ENCODE measurements around the gene PLPP4.

The PLPP4 gene

GRCh38 chr10:120431251-120431651 lies 25.8 kb upstream of the PLPP4 start:
- no peaks in the 10 kb centered on the region for H3K9me2 ChIP-seq (replicated peaks; ENCODE audit: insufficient read depth, low read length)
- H3F3A ChIP-seq (ENCODE audit: insufficient read depth), result no peaks in the 10 kb centered on the region
- H3K27me3 ChIP-seq (ENCODE audit: low read length), result no peaks in the 10 kb centered on the region
- TF ChIP-seq CTCF (IDR thresholded peaks at IDR 0.05; ENCODE audit: insufficient read depth, low read length, poor library complexity, severe bottlenecking), result no peak
- TF ChIP-seq EZH2phosphoT487 (conservative IDR thresholded peaks at IDR 0.05; ENCODE audit: low read length), result no peak
- H3K9me3 ChIP-seq (ENCODE audit: insufficient read depth, low read length), result no peaks in the 10 kb centered on the region
- no peak overlapping the region for H3K9ac ChIP-seq (ENCODE audit: low read length)
- H3K27ac ChIP-seq (ENCODE audit: low read depth, low read length), result no peak overlapping the region
- no peaks in the 10 kb centered on the region for H3K36me3 ChIP-seq (ENCODE audit: low read length)
- no peak overlapping the region for H3K4me3 ChIP-seq (ENCODE audit: insufficient read depth, low read length, poor library complexity, severe bottlenecking)
- no peak overlapping the region for H2AFZ ChIP-seq (ENCODE audit: low read depth, low read length, severe bottlenecking)
- no peaks in the 10 kb centered on the region for H4K20me1 ChIP-seq (ENCODE audit: low read depth, low read length)
- H3K79me2 ChIP-seq (ENCODE audit: insufficient read depth, low read length), result no peaks in the 10 kb centered on the region
- no peak overlapping the region for H3K4me2 ChIP-seq (ENCODE audit: low read depth, low read length, poor library complexity, severe bottlenecking)

GRCh38 chr10:120432209-120432608 lies 24.8 kb upstream of the PLPP4 start:
- no peaks in the 10 kb centered on the region for H3K9me2 ChIP-seq (replicated peaks; ENCODE audit: insufficient read depth, low read length)
- TF ChIP-seq CTCF (IDR thresholded peaks at IDR 0.05; ENCODE audit: insufficient read depth, low read length, poor library complexity, severe bottlenecking) (no peak), EZH2phosphoT487 (conservative IDR thresholded peaks at IDR 0.05; ENCODE audit: low read length) (no peak)
- H3K9ac ChIP-seq (ENCODE audit: low read length), result no peak overlapping the region
- no peaks in the 10 kb centered on the region for H3K79me2 ChIP-seq (ENCODE audit: insufficient read depth, low read length)
- H3K4me2 ChIP-seq (ENCODE audit: low read depth, low read length, poor library complexity, severe bottlenecking), result no peak overlapping the region
- H2AFZ ChIP-seq (ENCODE audit: low read depth, low read length, severe bottlenecking), result no peak overlapping the region
- no peaks in the 10 kb centered on the region for H3K9me3 ChIP-seq (ENCODE audit: insufficient read depth, low read length)
- no peaks in the 10 kb centered on the region for H3F3A ChIP-seq (ENCODE audit: insufficient read depth)
- H3K4me3 ChIP-seq (ENCODE audit: insufficient read depth, low read length, poor library complexity, severe bottlenecking), result no peak overlapping the region
- no peak overlapping the region for H3K27ac ChIP-seq (ENCODE audit: low read depth, low read length)
- no peaks in the 10 kb centered on the region for H4K20me1 ChIP-seq (ENCODE audit: low read depth, low read length)
- no peaks in the 10 kb centered on the region for H3K27me3 ChIP-seq (ENCODE audit: low read length)
- H3K36me3 ChIP-seq (ENCODE audit: low read length), result no peaks in the 10 kb centered on the region

GRCh38 chr10:120433141-120433540 lies 23.9 kb upstream of the PLPP4 start:
- no peak overlapping the region for H3K4me3 ChIP-seq (ENCODE audit: insufficient read depth, low read length, poor library complexity, severe bottlenecking)
- H3K27ac ChIP-seq (ENCODE audit: low read depth, low read length), result no peak overlapping the region
- no peaks in the 10 kb centered on the region for H3K9me3 ChIP-seq (ENCODE audit: insufficient read depth, low read length)
- no peak overlapping the region for H3K4me2 ChIP-seq (ENCODE audit: low read depth, low read length, poor library complexity, severe bottlenecking)
- no peaks in the 10 kb centered on the region for H3K36me3 ChIP-seq (ENCODE audit: low read length)
- no peak overlapping the region for H3K9ac ChIP-seq (ENCODE audit: low read length)
- no peaks in the 10 kb centered on the region for H3K79me2 ChIP-seq (ENCODE audit: insufficient read depth, low read length)
- H4K20me1 ChIP-seq (ENCODE audit: low read depth, low read length), result no peaks in the 10 kb centered on the region
- H3K27me3 ChIP-seq (ENCODE audit: low read length), result no peaks in the 10 kb centered on the region
- H3K9me2 ChIP-seq (replicated peaks; ENCODE audit: insufficient read depth, low read length), result no peaks in the 10 kb centered on the region
- TF ChIP-seq CTCF (IDR thresholded peaks at IDR 0.05; ENCODE audit: insufficient read depth, low read length, poor library complexity, severe bottlenecking) (no peak), EZH2phosphoT487 (conservative IDR thresholded peaks at IDR 0.05; ENCODE audit: low read length) (no peak)
- no peaks in the 10 kb centered on the region for H3F3A ChIP-seq (ENCODE audit: insufficient read depth)
- H2AFZ ChIP-seq (ENCODE audit: low read depth, low read length, severe bottlenecking), result no peak overlapping the region

All from SU-DHL-6 (cell line).